ENCODE data around the gene DGKI. TPM values are rescaled to one million over a fixed set of nuclear protein-coding genes. Genes with fewer than 3 reads are reported as not detected.

DGKI gene
- total RNA-seq, 1 donor from 2014 or later = 3.1 TPM

- no peaks in the 10 kb centered on the region for H3K9me3 Mint-ChIP-seq (ENCODE audit: unreplicated experiment)
- no peak overlapping the region for H3K4me3 Mint-ChIP-seq (ENCODE audit: unreplicated experiment)
- peaks cover 10% of the 10 kb centered on the region for H3K4me1 Mint-ChIP-seq (ENCODE audit: unreplicated experiment)
- peaks cover 2% of the 10 kb centered on the region for H3K36me3 Mint-ChIP-seq (ENCODE audit: unreplicated experiment)
- TF ChIP-seq CTCF (IDR thresholded peaks at IDR 0.05) = no peak
- no peaks in the 10 kb centered on the region for H3K27me3 Mint-ChIP-seq (ENCODE audit: unreplicated experiment)
- H3K27ac Mint-ChIP-seq (ENCODE audit: unreplicated experiment) = no peak overlapping the region
- DNase-seq (ENCODE audit: extremely low spot score, unreplicated experiment) = no peak
These were observed 362.4 kb downstream of the DGKI start for GRCh38 chr7:137484326-137484725.

GRCh38 chr7:137482466-137482865 lies 364.3 kb downstream of the DGKI start:
- DNase-seq (ENCODE audit: extremely low spot score, unreplicated experiment) = no peak
- Mint-ChIP-seq H3K4me3 (ENCODE audit: unreplicated experiment) (no peak overlapping the region), H3K36me3 (ENCODE audit: unreplicated experiment) (peaks cover 2% of the 10 kb centered on the region), H3K27me3 (ENCODE audit: unreplicated experiment) (no peaks in the 10 kb centered on the region), H3K9me3 (ENCODE audit: unreplicated experiment) (no peaks in the 10 kb centered on the region), H3K4me1 (ENCODE audit: unreplicated experiment) (peaks cover 10% of the 10 kb centered on the region), H3K27ac (ENCODE audit: unreplicated experiment) (no peak overlapping the region)
- TF ChIP-seq CTCF (IDR thresholded peaks at IDR 0.05) = no peak

- no peak for DNase-seq (ENCODE audit: extremely low spot score, unreplicated experiment)
- H3K27me3 Mint-ChIP-seq (ENCODE audit: unreplicated experiment) = no peaks in the 10 kb centered on the region
- no peaks in the 10 kb centered on the region for H3K9me3 Mint-ChIP-seq (ENCODE audit: unreplicated experiment)
- H3K4me3 Mint-ChIP-seq (ENCODE audit: unreplicated experiment) = no peak overlapping the region
- H3K36me3 Mint-ChIP-seq (ENCODE audit: unreplicated experiment) = peaks cover 2% of the 10 kb centered on the region
- TF ChIP-seq CTCF (IDR thresholded peaks at IDR 0.05) = no peak
- H3K27ac Mint-ChIP-seq (ENCODE audit: unreplicated experiment) = peak overlapping the region; percentile 6
- H3K4me1 Mint-ChIP-seq (ENCODE audit: unreplicated experiment) = peaks cover 12% of the 10 kb centered on the region
These were observed 365.9 kb downstream of the DGKI start for GRCh38 chr7:137480824-137481365.

GRCh38 chr7:137480401-137480800 lies 366.4 kb downstream of the DGKI start:
- no peaks in the 10 kb centered on the region for H3K27me3 Mint-ChIP-seq (ENCODE audit: unreplicated experiment)
- H3K9me3 Mint-ChIP-seq (ENCODE audit: unreplicated experiment) = no peaks in the 10 kb centered on the region
- peaks cover 12% of the 10 kb centered on the region for H3K4me1 Mint-ChIP-seq (ENCODE audit: unreplicated experiment)
- DNase-seq (ENCODE audit: extremely low spot score, unreplicated experiment) = no peak
- H3K4me3 Mint-ChIP-seq (ENCODE audit: unreplicated experiment) = no peak overlapping the region
- no peak for TF ChIP-seq CTCF (IDR thresholded peaks at IDR 0.05)
- H3K27ac Mint-ChIP-seq (ENCODE audit: unreplicated experiment) = no peak overlapping the region
- peaks cover 2% of the 10 kb centered on the region for H3K36me3 Mint-ChIP-seq (ENCODE audit: unreplicated experiment)

GRCh38 chr7:137476937-137477336 lies 369.8 kb downstream of the DGKI start:
- H3K27ac Mint-ChIP-seq (ENCODE audit: unreplicated experiment) = no peak overlapping the region

More at GRCh38 chr7:137476937-137477336, 369.8 kb downstream of the DGKI start:
- H3K36me3 Mint-ChIP-seq (ENCODE audit: unreplicated experiment) = no peaks in the 10 kb centered on the region
- DNase-seq (ENCODE audit: extremely low spot score, unreplicated experiment) = no peak
- no peak for TF ChIP-seq CTCF (IDR thresholded peaks at IDR 0.05)
- H3K4me1 Mint-ChIP-seq (ENCODE audit: unreplicated experiment) = peaks cover 7% of the 10 kb centered on the region
- H3K4me3 Mint-ChIP-seq (ENCODE audit: unreplicated experiment) = no peak overlapping the region
- H3K27me3 Mint-ChIP-seq (ENCODE audit: unreplicated experiment) = no peaks in the 10 kb centered on the region
- H3K9me3 Mint-ChIP-seq (ENCODE audit: unreplicated experiment) = no peaks in the 10 kb centered on the region

Data from osteocyte (in vitro differentiated cells).